Fibroblast of mammary gland (primary cell): ENCODE measurements around the gene PKP1.

Experiments
- DNase-seq: peaks from one replicate; pipeline ENCODE4 v3.0.0-alpha.2; 2010; ENCODE audit warnings: low read depth
- H3K4me3 ChIP-seq: 2 replicates; pipeline ENCODE4 v1.5.1; 2011; ENCODE audit warnings: low read depth, mild to moderate bottlenecking, low read length, moderate library complexity; ENCODE audit not compliant: control insufficient read depth
- CTCF ChIP-seq: conservative IDR thresholded peaks from 2 replicates; pipeline ENCODE4 v1.5.1; 2011; ENCODE audit warnings: low read depth, low read length, inconsistent platforms; ENCODE audit not compliant: control insufficient read depth, insufficient read depth

PKP1 gene

GRCh38 chr1:201365251-201365650 is 81.9 kb downstream of the PKP1 start:
- no peak overlapping the region for H3K4me3 ChIP-seq
- no peak for TF ChIP-seq CTCF
- DNase-seq, result no peak

GRCh38 chr1:201366696-201367095 is 83.4 kb downstream of the PKP1 start:
- no peak for TF ChIP-seq CTCF
- DNase-seq, result no peak
- H3K4me3 ChIP-seq, result no peak overlapping the region

GRCh38 chr1:201369209-201369608 is 85.9 kb downstream of the PKP1 start:
- no peak for TF ChIP-seq CTCF
- no peak for DNase-seq
- H3K4me3 ChIP-seq, result no peak overlapping the region

GRCh38 chr1:201370500-201370899 is 87.2 kb downstream of the PKP1 start:
- DNase-seq, result no peak
- H3K4me3 ChIP-seq, result no peak overlapping the region
- no peak for TF ChIP-seq CTCF

GRCh38 chr1:201371276-201371675 is 88.0 kb downstream of the PKP1 start:
- no peak overlapping the region for H3K4me3 ChIP-seq
- no peak for TF ChIP-seq CTCF
- no peak for DNase-seq

GRCh38 chr1:201371792-201372191 is 88.5 kb downstream of the PKP1 start:
- no peak overlapping the region for H3K4me3 ChIP-seq

More at GRCh38 chr1:201371792-201372191, 88.5 kb downstream of the PKP1 start:
- no peak for TF ChIP-seq CTCF
- no peak for DNase-seq
